ENCODE results near the gene POLA1.

POLA1 gene

DNA sequence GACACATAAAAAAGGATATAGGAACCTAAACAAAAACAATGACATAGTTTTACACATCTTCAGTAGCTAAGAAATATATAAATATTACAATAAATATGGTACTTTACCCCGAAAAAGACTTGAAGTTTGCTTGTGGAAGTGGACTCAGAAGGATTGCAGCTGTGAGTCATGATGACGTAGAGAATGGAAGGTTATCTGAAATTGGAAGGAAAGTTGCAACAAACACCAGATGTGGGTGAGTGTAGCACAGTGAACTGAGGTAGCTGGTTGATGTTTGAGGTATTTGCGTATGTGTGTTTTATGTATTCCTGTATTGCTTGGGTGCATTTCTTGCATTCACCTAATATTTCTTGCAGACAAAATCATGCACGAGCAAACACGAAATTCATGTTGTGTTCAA lies 209.1 kb downstream of the POLA1 start:
- Histone ChIP-seq H3K9me3 (ENCODE audit: insufficient read depth, low read length) (no peaks in the 10 kb centered on the region), H3K4me1 (ENCODE audit: insufficient read depth, insufficient read length) (no peaks in the 10 kb centered on the region), H3K9ac (ENCODE audit: insufficient read length, low read depth) (no peak overlapping the region), H3K27me3 (ENCODE audit: insufficient read depth, insufficient read length) (no peaks in the 10 kb centered on the region), H3K4me3 (ENCODE audit: insufficient read length, low read depth) (no peak overlapping the region), H3K36me3 (ENCODE audit: insufficient read depth, insufficient read length, low read length) (peaks cover 5% of the 10 kb centered on the region)
- DNase-seq (ENCODE audit: low read depth, low spot score) = no peak
- TF ChIP-seq SUZ12 (IDR thresholded peaks at IDR 0.05; ENCODE audit: extremely low read depth, insufficient read depth, insufficient read length) (no peak), ZNF274 (IDR thresholded peaks at IDR 0.05; ENCODE audit: low read depth, low read length) (no peak), YY1 (IDR thresholded peaks at IDR 0.05; ENCODE audit: insufficient read depth, insufficient read length) (no peak)

DNA sequence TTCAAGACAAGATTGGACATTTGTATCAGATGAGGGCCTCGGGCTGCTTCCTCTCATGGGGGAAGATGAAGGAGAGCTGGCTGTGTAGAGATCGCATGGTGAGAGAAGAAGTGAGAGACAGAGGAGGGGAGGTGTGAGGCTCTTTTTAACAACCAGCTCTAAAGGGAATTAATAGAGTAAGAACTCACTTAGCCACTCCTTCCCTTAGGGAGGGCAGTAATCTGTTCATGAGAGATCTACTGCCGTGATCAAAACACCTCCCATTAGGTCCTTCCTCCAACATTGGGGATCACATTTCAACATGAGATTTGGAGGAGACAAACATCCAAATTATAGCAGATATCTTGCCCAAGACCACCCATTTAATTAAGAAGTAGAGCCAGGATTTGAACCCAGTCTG lies 225.0 kb downstream of the POLA1 start:
- H3K4me3 ChIP-seq (ENCODE audit: insufficient read length, low read depth) = no peak overlapping the region
- H3K9me3 ChIP-seq (ENCODE audit: insufficient read depth, low read length) = no peaks in the 10 kb centered on the region
- TF ChIP-seq YY1 (IDR thresholded peaks at IDR 0.05; ENCODE audit: insufficient read depth, insufficient read length) = no peak
- no peak for TF ChIP-seq ZNF274 (IDR thresholded peaks at IDR 0.05; ENCODE audit: low read depth, low read length)
- TF ChIP-seq SUZ12 (IDR thresholded peaks at IDR 0.05; ENCODE audit: extremely low read depth, insufficient read depth, insufficient read length) = no peak
- H3K36me3 ChIP-seq (ENCODE audit: insufficient read depth, insufficient read length, low read length) = no peaks in the 10 kb centered on the region
- no peak overlapping the region for H3K9ac ChIP-seq (ENCODE audit: insufficient read length, low read depth)
- H3K4me1 ChIP-seq (ENCODE audit: insufficient read depth, insufficient read length) = no peaks in the 10 kb centered on the region
- no peaks in the 10 kb centered on the region for H3K27me3 ChIP-seq (ENCODE audit: insufficient read depth, insufficient read length)
- DNase-seq (ENCODE audit: low read depth, low spot score) = no peak

DNA sequence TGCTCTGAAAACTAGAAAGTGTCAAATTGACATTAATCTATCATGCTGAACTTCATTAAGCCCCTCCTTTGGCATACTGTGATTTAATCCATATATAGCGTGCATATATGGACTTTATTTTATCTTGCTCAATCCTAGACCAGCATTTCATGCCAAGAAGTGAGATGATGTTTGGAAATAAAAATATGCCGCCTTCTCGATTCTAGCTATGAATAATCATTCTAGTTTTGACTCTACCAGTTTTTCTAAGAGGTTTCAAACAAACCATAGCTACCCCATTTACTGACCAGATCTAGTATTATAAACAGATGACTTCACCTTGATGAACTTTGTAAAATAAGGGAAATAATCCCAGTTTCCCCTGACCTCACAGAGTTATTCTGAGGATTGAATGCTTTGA lies 227.1 kb downstream of the POLA1 start:
- no peaks in the 10 kb centered on the region for H3K9me3 ChIP-seq (ENCODE audit: insufficient read depth, low read length)
- no peaks in the 10 kb centered on the region for H3K27me3 ChIP-seq (ENCODE audit: insufficient read depth, insufficient read length)
- no peak overlapping the region for H3K4me3 ChIP-seq (ENCODE audit: insufficient read length, low read depth)
- no peak for DNase-seq (ENCODE audit: low read depth, low spot score)
- TF ChIP-seq SUZ12 (IDR thresholded peaks at IDR 0.05; ENCODE audit: extremely low read depth, insufficient read depth, insufficient read length) (no peak), ZNF274 (IDR thresholded peaks at IDR 0.05; ENCODE audit: low read depth, low read length) (no peak), YY1 (IDR thresholded peaks at IDR 0.05; ENCODE audit: insufficient read depth, insufficient read length) (no peak)
- no peaks in the 10 kb centered on the region for H3K4me1 ChIP-seq (ENCODE audit: insufficient read depth, insufficient read length)
- no peaks in the 10 kb centered on the region for H3K36me3 ChIP-seq (ENCODE audit: insufficient read depth, insufficient read length, low read length)
- no peak overlapping the region for H3K9ac ChIP-seq (ENCODE audit: insufficient read length, low read depth)

DNA sequence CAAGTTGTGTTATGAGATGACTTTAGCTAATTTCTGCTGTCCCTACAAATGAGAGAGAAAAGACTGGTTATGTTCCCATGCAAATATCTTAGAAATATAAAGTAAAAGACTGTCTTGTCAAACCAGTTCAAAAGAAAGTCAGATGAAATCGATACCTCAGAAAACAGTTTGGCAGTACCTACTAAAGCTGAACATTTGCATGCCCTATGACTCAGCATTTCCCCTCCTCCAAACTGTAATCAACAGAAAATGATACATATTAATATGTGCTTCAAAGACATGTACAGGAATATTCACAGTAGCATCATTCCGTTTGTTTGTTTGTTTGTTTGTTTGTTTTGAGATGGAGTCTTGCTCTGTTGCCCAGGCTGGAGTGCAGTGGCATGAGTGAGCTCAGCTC lies 231.7 kb downstream of the POLA1 start:
- TF ChIP-seq SUZ12 (IDR thresholded peaks at IDR 0.05; ENCODE audit: extremely low read depth, insufficient read depth, insufficient read length) (no peak), ZNF274 (IDR thresholded peaks at IDR 0.05; ENCODE audit: low read depth, low read length) (no peak), YY1 (IDR thresholded peaks at IDR 0.05; ENCODE audit: insufficient read depth, insufficient read length) (no peak)
- Histone ChIP-seq H3K4me1 (ENCODE audit: insufficient read depth, insufficient read length) (no peaks in the 10 kb centered on the region), H3K9me3 (ENCODE audit: insufficient read depth, low read length) (no peaks in the 10 kb centered on the region), H3K9ac (ENCODE audit: insufficient read length, low read depth) (no peak overlapping the region), H3K27me3 (ENCODE audit: insufficient read depth, insufficient read length) (no peaks in the 10 kb centered on the region), H3K4me3 (ENCODE audit: insufficient read length, low read depth) (no peak overlapping the region), H3K36me3 (ENCODE audit: insufficient read depth, insufficient read length, low read length) (no peaks in the 10 kb centered on the region)
- DNase-seq (ENCODE audit: low read depth, low spot score) = no peak

DNA sequence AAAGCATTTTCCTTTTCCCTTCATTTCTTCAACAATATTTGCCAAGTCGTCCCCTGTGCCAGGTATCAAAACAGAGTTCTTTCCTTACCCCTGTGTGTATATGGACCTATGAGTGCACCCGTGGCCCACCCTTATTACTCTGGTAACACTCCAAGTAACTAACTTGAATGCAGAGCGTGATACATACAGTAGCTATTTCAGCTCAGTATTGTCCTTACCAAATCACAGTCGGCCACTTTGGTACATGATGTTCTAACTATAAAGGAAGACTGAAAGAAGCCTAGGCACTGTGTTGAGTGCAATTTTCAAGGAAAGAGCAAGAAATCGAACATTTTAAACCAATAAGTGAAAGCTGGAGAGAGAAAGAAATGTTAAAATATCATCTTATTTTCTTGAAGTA lies 233.7 kb downstream of the POLA1 start:
- Histone ChIP-seq H3K9me3 (ENCODE audit: insufficient read depth, low read length) (no peaks in the 10 kb centered on the region), H3K4me3 (ENCODE audit: insufficient read length, low read depth) (no peak overlapping the region), H3K9ac (ENCODE audit: insufficient read length, low read depth) (no peak overlapping the region), H3K27me3 (ENCODE audit: insufficient read depth, insufficient read length) (no peaks in the 10 kb centered on the region), H3K36me3 (ENCODE audit: insufficient read depth, insufficient read length, low read length) (no peaks in the 10 kb centered on the region), H3K4me1 (ENCODE audit: insufficient read depth, insufficient read length) (no peaks in the 10 kb centered on the region)
- no peak for TF ChIP-seq ZNF274 (IDR thresholded peaks at IDR 0.05; ENCODE audit: low read depth, low read length)
- no peak for TF ChIP-seq SUZ12 (IDR thresholded peaks at IDR 0.05; ENCODE audit: extremely low read depth, insufficient read depth, insufficient read length)
- no peak for TF ChIP-seq YY1 (IDR thresholded peaks at IDR 0.05; ENCODE audit: insufficient read depth, insufficient read length)
- no peak for DNase-seq (ENCODE audit: low read depth, low spot score)

DNA sequence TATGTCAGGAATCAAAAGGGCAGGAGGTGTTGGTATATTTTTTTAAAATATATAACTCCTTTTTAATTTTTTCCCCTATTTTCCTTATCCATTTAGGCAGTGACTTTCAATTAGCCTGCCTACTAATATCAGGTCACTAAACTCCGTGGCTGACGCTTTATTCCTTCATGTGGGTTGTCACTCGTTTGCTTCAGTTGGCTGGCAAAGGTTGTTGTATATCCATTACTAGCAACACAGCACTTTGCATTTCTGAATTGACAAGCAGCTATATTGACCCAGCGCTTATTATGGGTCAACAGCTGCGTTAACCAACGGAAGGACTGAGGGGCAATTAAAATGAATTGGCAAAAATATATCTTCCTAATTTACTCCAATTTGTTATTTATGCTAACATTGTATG lies 234.4 kb downstream of the POLA1 start:
- Histone ChIP-seq H3K4me1 (ENCODE audit: insufficient read depth, insufficient read length) (no peaks in the 10 kb centered on the region), H3K9me3 (ENCODE audit: insufficient read depth, low read length) (no peaks in the 10 kb centered on the region), H3K36me3 (ENCODE audit: insufficient read depth, insufficient read length, low read length) (no peaks in the 10 kb centered on the region), H3K4me3 (ENCODE audit: insufficient read length, low read depth) (no peak overlapping the region), H3K9ac (ENCODE audit: insufficient read length, low read depth) (no peak overlapping the region), H3K27me3 (ENCODE audit: insufficient read depth, insufficient read length) (no peaks in the 10 kb centered on the region)
- DNase-seq (ENCODE audit: low read depth, low spot score) = no peak
- TF ChIP-seq YY1 (IDR thresholded peaks at IDR 0.05; ENCODE audit: insufficient read depth, insufficient read length) (no peak), ZNF274 (IDR thresholded peaks at IDR 0.05; ENCODE audit: low read depth, low read length) (no peak), SUZ12 (IDR thresholded peaks at IDR 0.05; ENCODE audit: extremely low read depth, insufficient read depth, insufficient read length) (no peak)

DNA sequence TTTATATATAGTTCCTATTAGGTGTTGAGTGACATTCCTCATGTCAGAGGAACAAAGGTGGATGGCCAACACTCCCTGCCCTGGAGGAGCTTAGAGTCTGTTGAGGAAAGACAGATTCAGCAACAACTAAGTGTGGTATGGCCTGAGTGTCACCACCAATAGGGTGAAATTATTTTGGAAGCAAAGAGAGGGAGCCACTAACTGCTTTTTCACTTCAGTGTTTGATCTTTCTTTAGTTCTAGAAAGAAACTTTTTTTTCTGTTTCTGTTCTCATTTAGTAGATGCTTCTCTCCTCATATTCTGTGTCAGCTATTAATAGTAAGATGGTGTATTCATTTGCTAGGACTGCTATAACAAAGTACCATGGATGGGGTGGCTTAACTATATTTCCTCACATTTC lies 240.6 kb downstream of the POLA1 start:
- no peaks in the 10 kb centered on the region for H3K27me3 ChIP-seq (ENCODE audit: insufficient read depth, insufficient read length)
- no peaks in the 10 kb centered on the region for H3K4me1 ChIP-seq (ENCODE audit: insufficient read depth, insufficient read length)
- TF ChIP-seq YY1 (IDR thresholded peaks at IDR 0.05; ENCODE audit: insufficient read depth, insufficient read length) (no peak), SUZ12 (IDR thresholded peaks at IDR 0.05; ENCODE audit: extremely low read depth, insufficient read depth, insufficient read length) (no peak), ZNF274 (IDR thresholded peaks at IDR 0.05; ENCODE audit: low read depth, low read length) (no peak)

DNA sequence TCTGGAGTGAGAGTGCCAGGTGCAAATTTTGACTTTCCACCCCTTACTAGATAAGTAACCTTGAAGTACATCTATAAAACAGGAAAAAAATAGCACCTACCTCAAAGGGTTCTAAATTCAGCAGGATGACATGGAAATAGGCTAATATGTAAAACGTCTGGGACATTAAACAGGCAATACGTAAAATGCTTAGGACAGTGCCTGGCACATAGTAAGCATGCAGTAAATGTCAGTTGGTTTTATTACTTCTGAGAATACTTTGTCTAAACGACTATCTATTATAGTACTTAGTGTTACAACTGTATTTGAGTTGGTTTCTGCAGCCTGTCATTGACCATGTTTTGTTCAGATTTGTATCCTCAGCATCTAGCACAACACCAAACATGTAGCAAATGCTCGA lies 251.3 kb downstream of the POLA1 start:
- H3K4me3 ChIP-seq (ENCODE audit: insufficient read length, low read depth) = no peak overlapping the region
- H3K36me3 ChIP-seq (ENCODE audit: insufficient read depth, insufficient read length, low read length) = no peaks in the 10 kb centered on the region
- no peak overlapping the region for H3K9ac ChIP-seq (ENCODE audit: insufficient read length, low read depth)
- no peaks in the 10 kb centered on the region for H3K9me3 ChIP-seq (ENCODE audit: insufficient read depth, low read length)
- no peaks in the 10 kb centered on the region for H3K27me3 ChIP-seq (ENCODE audit: insufficient read depth, insufficient read length)
- DNase-seq (ENCODE audit: low read depth, low spot score) = no peak
- TF ChIP-seq ZNF274 (IDR thresholded peaks at IDR 0.05; ENCODE audit: low read depth, low read length) (no peak), YY1 (IDR thresholded peaks at IDR 0.05; ENCODE audit: insufficient read depth, insufficient read length) (no peak), SUZ12 (IDR thresholded peaks at IDR 0.05; ENCODE audit: extremely low read depth, insufficient read depth, insufficient read length) (no peak)
- no peaks in the 10 kb centered on the region for H3K4me1 ChIP-seq (ENCODE audit: insufficient read depth, insufficient read length)

More for the DNA sequence above, 240.6 kb downstream of the POLA1 start:
- H3K9ac ChIP-seq (ENCODE audit: insufficient read length, low read depth) = no peak overlapping the region
- H3K4me3 ChIP-seq (ENCODE audit: insufficient read length, low read depth) = no peak overlapping the region
- H3K36me3 ChIP-seq (ENCODE audit: insufficient read depth, insufficient read length, low read length) = no peaks in the 10 kb centered on the region
- H3K9me3 ChIP-seq (ENCODE audit: insufficient read depth, low read length) = no peaks in the 10 kb centered on the region
- DNase-seq (ENCODE audit: low read depth, low spot score) = no peak

Data from NT2/D1 (cell line).